Suprapubic skin (tissue), 4 donors: ENCODE results near the gene RARB.

ENCODE experiments used
- CTCF ChIP-seq, 2 donors: fragments of 200-600 bp in 1 of 2; fragments of 450-650 bp in 1 of 2; sonication (generic) in 1 of 2; IDR thresholded peaks; one replicate each; pipeline ENCODE4 v1.5.1; 2016 to 2019; ENCODE audit warnings: antibody characterized with exemption in 2 of 2, mild to moderate bottlenecking in 1 of 2, moderate library complexity in 1 of 2
- EP300 ChIP-seq: sonication (generic); formaldehyde crosslinking; IDR thresholded peaks from one replicate; pipeline ENCODE4 v1.6.1; 2017; ENCODE audit warnings: antibody characterized with exemption
- POLR2A ChIP-seq, 2 donors: fragments of 450-650 bp; IDR thresholded peaks; one replicate each; pipeline ENCODE4 v1.6.1; 2017; ENCODE audit warnings: antibody characterized with exemption in 2 of 2, mild to moderate bottlenecking in 2 of 2, moderate library complexity in 2 of 2
- POLR2AphosphoS5 ChIP-seq, 3 donors: sonication (generic); formaldehyde crosslinking; IDR thresholded peaks; one replicate each; pipeline ENCODE4 v1.6.1; 2017; ENCODE audit warnings: antibody characterized with exemption in 3 of 3

DNA sequence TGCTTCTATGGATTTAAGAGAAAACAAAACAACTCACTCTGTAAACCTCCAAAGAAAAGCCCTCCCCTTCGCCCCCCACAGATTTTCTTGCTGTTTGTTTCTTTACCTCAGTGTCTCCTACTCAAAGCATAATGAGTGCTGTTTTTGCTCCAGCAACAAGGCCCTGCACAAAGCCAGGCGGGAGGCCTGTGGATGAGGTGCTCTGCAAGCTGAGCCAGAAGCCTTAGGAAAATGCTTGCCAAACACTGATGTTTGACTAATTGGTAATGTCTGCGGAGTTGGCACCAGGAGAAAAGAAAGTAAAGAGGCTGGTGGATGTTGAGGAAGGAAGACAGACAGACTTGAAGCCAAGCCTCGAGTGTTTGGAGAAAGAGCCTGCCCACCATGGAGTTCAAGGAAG lies 99.7 kb downstream of the RARB start:
- TF ChIP-seq CTCF (IDR thresholded peaks at IDR 0.05): no peak
- TF ChIP-seq POLR2A (IDR thresholded peaks at IDR 0.05): no peak
- no peak for TF ChIP-seq POLR2AphosphoS5 (IDR thresholded peaks at IDR 0.05)
- TF ChIP-seq EP300: no peak
